GM18907 (cell line): ENCODE results near the gene CMTM3.
"Not testable (repeated sequence)": the region's sequence is repeated elsewhere in the genome, so short reads cannot be mapped to it uniquely, and the experiment has no call there.

Experiments
- ATAC-seq: cut with Tn5 transposase; IDR thresholded peaks from one replicate; pipeline ENCODE4 v1.9.1; 2021; ENCODE audit warnings: mild to moderate bottlenecking, moderate library complexity; ENCODE audit not compliant: unreplicated experiment

Gene CMTM3

GRCh38 chr16:66604376-66605176 is at the start of gene CMTM3:
Gene CMTM3, plus strand, starts transcription at chr16:66604704. Its CDS starts 102 bp downstream, at chr16:66604806.
- peak; percentile 44 for ATAC-seq

- no peak for ATAC-seq
Measured at GRCh38 chr16:66560107-66560506, 44.4 kb upstream of the CMTM3 start.

- ATAC-seq = no peak
Measured at GRCh38 chr16:66561381-66562080, 43.0 kb upstream of the CMTM3 start.

- no peak for ATAC-seq
Measured at GRCh38 chr16:66562409-66562808, 42.1 kb upstream of the CMTM3 start.

GRCh38 chr16:66562986-66563385 is 41.5 kb upstream of the CMTM3 start:
- ATAC-seq = no peak

GRCh38 chr16:66563574-66564334 is 40.8 kb upstream of the CMTM3 start:
- ATAC-seq = no peak

- no peak for ATAC-seq
Measured at GRCh38 chr16:66566051-66566901, 38.2 kb upstream of the CMTM3 start, which contains the start of gene CMTM1. Gene CMTM1, plus strand, starts transcription at chr16:66566439. Its CDS starts 75 bp downstream, at chr16:66566514.

GRCh38 chr16:66567270-66567669 is 37.2 kb upstream of the CMTM3 start:
- ATAC-seq = not testable (repeated sequence)

GRCh38 chr16:66568355-66568754 is 36.1 kb upstream of the CMTM3 start:
- ATAC-seq = no peak

GRCh38 chr16:66569131-66569530 is 35.4 kb upstream of the CMTM3 start:
- ATAC-seq = no peak

- ATAC-seq = no peak
Measured at GRCh38 chr16:66569827-66570405, 34.6 kb upstream of the CMTM3 start.

GRCh38 chr16:66572356-66572755 is 32.1 kb upstream of the CMTM3 start:
- no peak for ATAC-seq

- no peak for ATAC-seq
Measured at GRCh38 chr16:66574081-66574480, 30.4 kb upstream of the CMTM3 start.

- no peak for ATAC-seq
Measured at GRCh38 chr16:66574531-66574930, 30.0 kb upstream of the CMTM3 start.

- no peak for ATAC-seq
Measured at GRCh38 chr16:66575060-66575459, 29.4 kb upstream of the CMTM3 start.

- ATAC-seq = no peak
Measured at GRCh38 chr16:66576296-66576695, 28.2 kb upstream of the CMTM3 start.

- no peak for ATAC-seq
Measured at GRCh38 chr16:66578651-66579531, 25.6 kb upstream of the CMTM3 start, which contains the start of gene CMTM2. Gene CMTM2, plus strand, starts transcription at chr16:66579463. Its CDS starts 145 bp downstream, at chr16:66579608.

- no peak for ATAC-seq
Measured at GRCh38 chr16:66580605-66581209, 23.8 kb upstream of the CMTM3 start.
